Peyer's patch (tissue), 4 donors: ENCODE measurements around the gene SRM. TPM values are rescaled to one million over a fixed set of nuclear protein-coding genes. Genes with fewer than 3 reads are reported as not detected.
"Not testable (repeated sequence)": the region's sequence is repeated elsewhere in the genome, so short reads cannot be mapped to it uniquely, and the experiment has no call there.

Source experiments
- DNase-seq, 3 donors: peaks; one replicate each; pipeline ENCODE4 v3.0.0-alpha.2; 2017 to 2019
- H3K27ac ChIP-seq, 4 donors: fragments of 200-600 bp; sonication (generic); one replicate each; pipeline ENCODE4 v1.5.1; 2016 to 2019
- H3K27me3 ChIP-seq, 2 donors: fragments of 200-600 bp; sonication (generic); one replicate each; pipeline ENCODE4 v1.5.1; 2019
- H3K36me3 ChIP-seq, 3 donors: fragments of 200-600 bp; sonication (generic); one replicate each; pipeline ENCODE4 v1.5.1; 2016 to 2019
- H3K4me1 ChIP-seq, 4 donors: fragments of 200-600 bp; sonication (generic); one replicate each; pipeline ENCODE4 v1.5.1; 2016 to 2019
- H3K4me3 ChIP-seq, 4 donors: fragments of 200-600 bp; sonication (generic); 1 replicate in 3 of 4; 2 replicates in 1 of 4; pipeline ENCODE4 v1.5.1; 2016 to 2019; ENCODE audit warnings: mild to moderate bottlenecking in 1 of 4
- H3K9me3 ChIP-seq, 4 donors: fragments of 200-600 bp; sonication (generic); one replicate each; pipeline ENCODE4 v1.5.1; 2016 to 2019; ENCODE audit warnings: mild to moderate bottlenecking in 1 of 4
- POLR2A ChIP-seq, 2 donors: fragments of 450-650 bp; IDR thresholded peaks; one replicate each; pipeline ENCODE4 v1.5.1; 2017; ENCODE audit warnings: antibody characterized with exemption in 2 of 2, mild to moderate bottlenecking in 2 of 2, moderate library complexity in 2 of 2
- total RNA-seq, 4 donors: library from RNA; depleted of rRNA; stranded (reverse); fragments of >200 nt; gene quantifications; one replicate each; pipeline ENCODE4 v1.1.0, GENCODE V29; 2016
- TF ChIP-seq, protein P1 (sequence below), 6 experiments: fragments of 450-650 bp in 4 of 6; fragments of 200-600 bp in 2 of 6; sonication (generic) in 1 of 6; IDR thresholded peaks; one replicate each; pipeline ENCODE4 v1.5.1; 2017 to 2019; ENCODE audit warnings: antibody characterized with exemption in 6 of 6, mild to moderate bottlenecking in 3 of 6, moderate library complexity in 1 of 6

Gene SRM
- total RNA-seq, 4 donors from 2014 or later = 9.3 to 38.6 (median 19.8) TPM

DNA sequence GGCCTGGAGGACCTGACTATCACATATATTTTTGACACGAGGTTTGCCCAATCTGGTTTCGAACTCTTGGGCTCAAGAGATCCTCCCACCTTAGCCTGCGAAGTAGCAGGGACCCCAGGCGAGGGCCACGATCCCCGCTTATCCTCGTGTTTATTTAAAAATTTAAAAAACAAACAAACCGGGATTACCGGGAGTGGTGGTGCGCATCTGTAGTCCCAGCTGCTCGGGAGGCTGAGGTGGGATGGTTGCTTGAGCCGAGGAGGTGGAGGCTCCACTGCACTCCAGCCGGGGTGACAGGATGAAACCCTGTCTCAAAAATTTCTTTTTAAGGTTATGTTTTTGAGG, 40.3 kb upstream of the SRM start:
- no peak for DNase-seq

DNA sequence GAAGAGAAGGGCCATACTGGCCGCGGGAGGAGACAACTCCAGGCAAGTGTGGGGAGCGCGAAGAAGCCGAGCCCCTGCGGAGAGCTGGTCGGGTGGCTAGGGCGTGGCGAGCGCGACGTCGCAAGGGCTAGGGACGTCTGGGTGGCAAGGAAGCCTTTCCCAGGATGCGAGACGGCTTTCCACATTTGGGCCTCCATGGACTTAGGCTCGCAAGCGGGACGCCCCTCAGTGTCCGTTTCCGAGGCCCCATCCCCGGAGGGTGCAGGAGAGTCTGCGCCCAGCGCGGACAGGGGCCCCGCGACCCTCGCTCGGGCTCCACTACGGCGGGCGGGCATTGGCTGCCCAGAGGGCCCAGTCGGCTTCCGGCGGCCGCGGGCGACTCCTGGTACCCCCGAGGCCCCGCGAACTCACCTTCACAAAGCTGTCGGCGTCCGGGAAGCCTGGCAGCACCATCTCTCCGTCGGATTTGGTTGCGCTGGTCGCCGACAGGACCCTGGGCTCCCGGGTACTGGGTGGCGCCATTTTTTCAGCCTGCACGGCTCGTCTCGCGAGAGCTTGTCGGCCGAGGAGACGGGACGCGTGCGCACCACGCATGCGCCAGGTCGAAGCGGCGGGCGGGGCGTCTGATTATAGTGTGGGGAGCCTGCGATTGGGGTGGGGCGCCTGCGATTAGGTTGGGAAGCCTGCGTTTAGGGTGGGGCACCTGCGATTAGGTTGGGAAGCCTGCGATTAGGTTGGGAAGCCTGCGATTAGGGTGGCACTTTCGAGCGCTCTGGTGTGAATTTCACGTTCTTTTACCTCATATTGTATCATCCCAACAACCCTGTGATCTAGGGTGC, 39.7 kb upstream of the SRM start, which contains the start of gene EXOSC10:
Gene EXOSC10, minus strand, starts transcription at position 560 of the 839 bp plus-strand sequence. Its CDS starts 38 bp downstream, at position 522.
- Histone ChIP-seq H3K27ac (peak within 1 kb of the TSS; percentile 75 to 92 (median 86)), H3K27me3 (no peaks in the 10 kb centered on the region), H3K9me3 (no peaks in the 10 kb centered on the region), H3K4me3 (peak within 1 kb of the TSS; percentile 60 to 100 (median 98)), H3K4me1 (peaks cover 0 to 14% (median 2%) of the 10 kb centered on the region in 4 donors), H3K36me3 (peaks cover 0 to 32% (median 0%) of the 10 kb centered on the region in 3 donors)
- peak; percentile 35 to 40 for TF ChIP-seq POLR2A (IDR thresholded peaks at IDR 0.05)
- TF ChIP-seq, protein P1, sequence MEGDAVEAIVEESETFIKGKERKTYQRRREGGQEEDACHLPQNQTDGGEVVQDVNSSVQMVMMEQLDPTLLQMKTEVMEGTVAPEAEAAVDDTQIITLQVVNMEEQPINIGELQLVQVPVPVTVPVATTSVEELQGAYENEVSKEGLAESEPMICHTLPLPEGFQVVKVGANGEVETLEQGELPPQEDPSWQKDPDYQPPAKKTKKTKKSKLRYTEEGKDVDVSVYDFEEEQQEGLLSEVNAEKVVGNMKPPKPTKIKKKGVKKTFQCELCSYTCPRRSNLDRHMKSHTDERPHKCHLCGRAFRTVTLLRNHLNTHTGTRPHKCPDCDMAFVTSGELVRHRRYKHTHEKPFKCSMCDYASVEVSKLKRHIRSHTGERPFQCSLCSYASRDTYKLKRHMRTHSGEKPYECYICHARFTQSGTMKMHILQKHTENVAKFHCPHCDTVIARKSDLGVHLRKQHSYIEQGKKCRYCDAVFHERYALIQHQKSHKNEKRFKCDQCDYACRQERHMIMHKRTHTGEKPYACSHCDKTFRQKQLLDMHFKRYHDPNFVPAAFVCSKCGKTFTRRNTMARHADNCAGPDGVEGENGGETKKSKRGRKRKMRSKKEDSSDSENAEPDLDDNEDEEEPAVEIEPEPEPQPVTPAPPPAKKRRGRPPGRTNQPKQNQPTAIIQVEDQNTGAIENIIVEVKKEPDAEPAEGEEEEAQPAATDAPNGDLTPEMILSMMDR (IDR thresholded peaks at IDR 0.05) = peak in 1 of 6 experiments; percentile 4
- DNase-seq = peak; percentile 93 to 97 (median 96)

More for the DNA sequence above, 40.3 kb upstream of the SRM start:
- peak overlapping the region; percentile 60 to 100 (median 98) for H3K4me3 ChIP-seq
- H3K9me3 ChIP-seq = no peaks in the 10 kb centered on the region
- H3K36me3 ChIP-seq = peaks cover 0 to 26% (median 0%) of the 10 kb centered on the region in 3 donors
- peak overlapping the region; percentile 75 to 92 (median 86) for H3K27ac ChIP-seq
- peaks cover 0 to 14% (median 2%) of the 10 kb centered on the region in 4 donors for H3K4me1 ChIP-seq
- TF ChIP-seq, protein P1 (IDR thresholded peaks at IDR 0.05) = no peak
- TF ChIP-seq POLR2A (IDR thresholded peaks at IDR 0.05) = no peak
- no peaks in the 10 kb centered on the region for H3K27me3 ChIP-seq

DNA sequence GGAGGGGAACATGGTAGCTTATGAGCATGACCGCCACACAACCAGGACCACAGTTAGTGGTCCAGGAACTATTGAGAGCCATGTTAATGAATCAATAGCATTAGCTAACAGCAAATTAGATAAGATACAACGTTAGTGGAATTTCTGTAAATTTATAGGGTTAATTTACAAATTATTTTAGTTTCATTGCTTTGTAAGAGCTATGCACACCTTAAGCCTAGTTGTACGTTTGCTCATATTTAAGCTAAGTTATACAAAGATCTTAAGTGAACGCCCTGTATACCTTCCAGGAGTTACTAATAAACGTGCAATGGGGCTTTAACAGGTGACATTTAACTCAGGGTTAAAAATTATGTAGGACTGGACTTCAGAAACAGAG, 39.1 kb upstream of the SRM start:
- Histone ChIP-seq H3K36me3 (peaks cover 0 to 38% (median 0%) of the 10 kb centered on the region in 3 donors), H3K27ac (peak overlapping the region; percentile 75 to 92 (median 86)), H3K4me1 (peaks cover 0 to 14% (median 2%) of the 10 kb centered on the region in 4 donors), H3K9me3 (no peaks in the 10 kb centered on the region), H3K27me3 (no peaks in the 10 kb centered on the region), H3K4me3 (peak overlapping the region; percentile 60 to 100 (median 98))
- TF ChIP-seq, protein P1 (IDR thresholded peaks at IDR 0.05) = no peak
- TF ChIP-seq POLR2A (IDR thresholded peaks at IDR 0.05) = no peak
- DNase-seq = no peak

DNA sequence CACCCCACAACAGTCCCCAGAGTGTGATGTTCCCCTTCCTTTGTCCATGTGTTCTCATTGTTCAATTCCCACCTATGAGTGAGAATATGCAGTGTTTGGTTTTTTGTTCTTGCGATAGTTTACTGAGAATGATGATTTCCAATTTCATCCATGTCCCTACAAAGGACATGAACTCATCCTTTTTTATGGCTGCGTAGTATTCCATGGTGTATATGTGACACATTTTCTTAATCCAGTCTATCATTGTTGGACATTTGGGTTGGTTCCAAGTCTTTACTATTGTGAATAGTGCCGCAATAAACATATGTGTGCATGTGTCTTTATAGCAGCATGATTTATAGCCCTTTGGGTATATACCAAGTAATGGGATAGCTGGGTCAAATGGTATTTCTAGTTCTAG, 24.0 kb upstream of the SRM start:
- H3K27me3 ChIP-seq, H3K9me3 ChIP-seq, H3K4me1 ChIP-seq, H3K4me3 ChIP-seq, H3K27ac ChIP-seq, DNase-seq: not testable (repeated sequence)
- H3K36me3 ChIP-seq = peaks cover 0 to 74% (median 0%) of the 10 kb centered on the region in 3 donors

DNA sequence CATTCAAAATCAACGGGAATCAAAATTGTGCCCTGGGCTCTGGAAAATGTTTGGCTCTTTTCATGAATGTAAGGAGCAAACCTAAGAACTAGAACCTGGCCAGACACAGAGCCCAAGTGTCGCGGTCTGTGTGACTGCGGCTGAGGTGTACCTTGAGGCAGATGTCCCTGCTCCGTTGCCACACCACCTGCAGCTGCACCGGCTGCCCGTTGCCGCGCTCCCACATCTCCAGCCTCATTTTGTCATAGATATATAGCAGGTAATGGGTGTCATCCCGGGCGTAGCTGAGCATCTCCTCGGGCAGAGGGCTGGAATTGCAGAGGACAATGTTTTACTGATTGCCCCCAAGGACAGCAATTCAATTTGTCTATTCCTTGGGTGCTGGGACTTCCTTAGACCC, 21.1 kb upstream of the SRM start:
- Histone ChIP-seq H3K27me3 (no peaks in the 10 kb centered on the region), H3K27ac (no peak overlapping the region), H3K4me3 (no peak overlapping the region), H3K4me1 (no peaks in the 10 kb centered on the region), H3K9me3 (no peaks in the 10 kb centered on the region), H3K36me3 (peaks cover 0 to 76% (median 0%) of the 10 kb centered on the region in 3 donors)
- no peak for TF ChIP-seq POLR2A (IDR thresholded peaks at IDR 0.05)
- TF ChIP-seq, protein P1 (IDR thresholded peaks at IDR 0.05) = no peak
- no peak for DNase-seq

DNA sequence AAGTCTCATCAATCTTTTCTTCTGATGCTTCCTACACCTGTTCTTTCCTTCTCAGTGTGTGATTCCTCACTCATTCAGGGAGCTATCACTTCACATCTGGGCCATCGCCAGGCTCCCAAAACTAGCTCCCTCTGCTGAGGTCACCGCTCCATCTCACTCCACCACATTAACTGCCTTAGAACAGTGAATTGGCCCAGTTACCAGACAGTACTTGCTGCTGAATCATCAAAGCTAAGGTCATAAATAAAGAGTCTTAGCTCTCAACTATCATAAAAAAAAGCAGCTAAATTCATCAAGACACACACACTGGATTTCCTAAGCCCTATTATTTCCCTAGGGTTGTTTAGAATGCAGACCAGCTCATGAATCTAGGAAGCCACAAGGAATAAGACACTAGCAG, 18.8 kb upstream of the SRM start:
- no peaks in the 10 kb centered on the region for H3K4me1 ChIP-seq
- no peak for DNase-seq
- TF ChIP-seq POLR2A (IDR thresholded peaks at IDR 0.05) = no peak
- TF ChIP-seq, protein P1 (IDR thresholded peaks at IDR 0.05) = no peak
- H3K27ac ChIP-seq = no peak overlapping the region
- H3K36me3 ChIP-seq = peaks cover 0 to 95% (median 0%) of the 10 kb centered on the region in 3 donors
- no peaks in the 10 kb centered on the region for H3K9me3 ChIP-seq
- H3K27me3 ChIP-seq = no peaks in the 10 kb centered on the region
- no peak overlapping the region for H3K4me3 ChIP-seq

DNA sequence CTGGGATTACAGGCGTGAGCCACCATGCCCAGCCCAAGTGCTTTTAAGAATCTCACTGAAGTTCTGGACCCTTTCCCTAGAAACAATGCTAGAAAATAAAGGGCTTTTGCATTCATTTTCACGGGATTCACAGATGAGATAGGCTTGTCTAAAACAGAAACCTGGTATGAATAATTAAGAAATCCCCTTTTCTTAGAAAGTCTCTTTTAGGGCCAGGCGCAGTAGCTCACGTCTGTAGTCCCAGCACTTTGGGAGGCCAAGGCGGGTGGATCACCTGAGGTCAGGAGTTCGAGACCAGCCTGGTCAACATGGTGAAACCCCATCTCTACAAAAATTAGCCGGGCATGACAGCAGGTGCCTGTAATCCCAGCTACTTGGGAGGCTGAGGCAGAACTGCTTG, 13.6 kb upstream of the SRM start:
- not testable (repeated sequence) for H3K27me3 ChIP-seq, DNase-seq, H3K4me1 ChIP-seq, H3K27ac ChIP-seq, H3K9me3 ChIP-seq, H3K4me3 ChIP-seq
- H3K36me3 ChIP-seq = peaks cover 0 to 95% (median 0%) of the 10 kb centered on the region in 3 donors
